Measurements from ENCODE around the gene MTAP. TPM values are rescaled to one million over a fixed set of nuclear protein-coding genes. Genes with fewer than 3 reads are reported as not detected.

The MTAP gene
- total RNA-seq, 1 experiment from 2014 or later = not detected

DNA sequence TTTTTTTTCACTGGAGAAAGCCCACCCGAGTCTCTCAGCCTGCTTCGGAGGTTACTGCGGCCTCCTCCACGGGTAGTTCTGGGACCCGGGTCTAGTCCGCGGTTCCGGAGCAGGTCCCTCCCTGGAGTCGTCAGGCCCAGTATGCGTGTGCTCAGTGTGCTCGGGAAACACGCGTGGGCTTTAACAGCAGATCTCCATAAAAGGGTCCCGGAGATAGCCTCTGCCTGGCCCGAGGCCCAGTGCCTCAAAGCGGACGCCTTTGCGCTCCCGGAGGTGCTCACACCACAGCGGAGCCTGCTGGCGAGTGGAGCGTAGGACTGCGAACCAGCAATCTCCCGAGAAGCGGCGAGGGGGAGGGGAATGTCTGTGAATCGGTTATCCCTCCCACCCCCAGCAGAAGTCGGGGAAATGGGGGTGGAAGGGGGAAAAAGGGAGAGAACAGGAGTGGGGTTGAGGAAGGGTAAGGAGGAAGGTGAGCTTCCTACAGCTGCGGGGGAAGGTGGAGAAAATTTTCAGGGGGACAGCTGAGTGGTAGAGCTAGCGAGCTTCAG lies 163.0 kb downstream of the MTAP start:
- no TSS peak for BruUV-seq (replicated peaks)
- H3K4me1 Mint-ChIP-seq (ENCODE audit: insufficient read depth, unreplicated experiment) = no peaks in the 10 kb centered on the region
- H3K4me3 Mint-ChIP-seq (ENCODE audit: unreplicated experiment) = no peak overlapping the region
- TF ChIP-seq, protein P1, sequence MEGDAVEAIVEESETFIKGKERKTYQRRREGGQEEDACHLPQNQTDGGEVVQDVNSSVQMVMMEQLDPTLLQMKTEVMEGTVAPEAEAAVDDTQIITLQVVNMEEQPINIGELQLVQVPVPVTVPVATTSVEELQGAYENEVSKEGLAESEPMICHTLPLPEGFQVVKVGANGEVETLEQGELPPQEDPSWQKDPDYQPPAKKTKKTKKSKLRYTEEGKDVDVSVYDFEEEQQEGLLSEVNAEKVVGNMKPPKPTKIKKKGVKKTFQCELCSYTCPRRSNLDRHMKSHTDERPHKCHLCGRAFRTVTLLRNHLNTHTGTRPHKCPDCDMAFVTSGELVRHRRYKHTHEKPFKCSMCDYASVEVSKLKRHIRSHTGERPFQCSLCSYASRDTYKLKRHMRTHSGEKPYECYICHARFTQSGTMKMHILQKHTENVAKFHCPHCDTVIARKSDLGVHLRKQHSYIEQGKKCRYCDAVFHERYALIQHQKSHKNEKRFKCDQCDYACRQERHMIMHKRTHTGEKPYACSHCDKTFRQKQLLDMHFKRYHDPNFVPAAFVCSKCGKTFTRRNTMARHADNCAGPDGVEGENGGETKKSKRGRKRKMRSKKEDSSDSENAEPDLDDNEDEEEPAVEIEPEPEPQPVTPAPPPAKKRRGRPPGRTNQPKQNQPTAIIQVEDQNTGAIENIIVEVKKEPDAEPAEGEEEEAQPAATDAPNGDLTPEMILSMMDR (IDR thresholded peaks at IDR 0.05; ENCODE audit: unreplicated experiment) = no peak
- POLR2A ChIA-PET = no interaction called here
- intact Hi-C loops (cut with micrococcal nuclease) = no loop called here
- H3K9me3 Mint-ChIP-seq (ENCODE audit: unreplicated experiment) = no peaks in the 10 kb centered on the region
- no peaks in the 10 kb centered on the region for H3K36me3 Mint-ChIP-seq (ENCODE audit: insufficient read depth, unreplicated experiment)
- no peak overlapping the region for H3K27ac Mint-ChIP-seq (ENCODE audit: low read depth, unreplicated experiment)
- no peak for DNase-seq (ENCODE audit: unreplicated experiment)
- no peaks in the 10 kb centered on the region for H3K27me3 Mint-ChIP-seq (ENCODE audit: insufficient read depth, unreplicated experiment)
- CTCF ChIA-PET = no interaction called here

DNA sequence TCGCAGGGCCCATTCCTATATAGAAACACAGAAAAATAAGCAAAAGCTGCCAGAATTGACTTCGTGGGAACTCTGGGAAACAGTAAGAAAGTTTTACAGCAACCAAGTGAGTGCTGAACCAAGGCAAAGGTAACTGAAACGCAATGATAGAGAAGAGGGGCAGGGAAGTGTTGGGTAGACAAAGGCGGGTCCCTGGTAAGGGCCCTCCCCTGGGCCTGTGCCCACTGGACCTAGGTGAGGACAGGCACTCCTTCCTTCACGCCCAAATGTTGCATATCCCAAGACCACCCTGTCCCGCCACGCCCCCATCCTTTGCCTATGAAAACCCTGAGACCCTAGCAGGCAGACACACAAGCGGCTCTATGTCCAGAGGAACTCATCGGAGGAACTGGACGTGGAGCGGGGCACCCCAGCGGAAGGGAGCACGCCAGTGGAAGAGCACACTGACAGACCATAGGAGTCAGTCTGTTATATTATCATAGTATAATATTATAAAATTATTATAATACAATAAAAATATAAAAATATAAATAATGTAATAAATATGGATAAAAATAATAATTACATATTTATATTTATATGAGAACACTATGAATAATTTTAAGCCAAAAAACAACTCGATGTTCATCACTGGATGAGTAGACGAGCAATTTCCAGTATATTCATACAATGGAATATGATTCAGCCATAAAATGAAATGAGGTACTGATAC lies 163.9 kb downstream of the MTAP start:
- Mint-ChIP-seq H3K9me3 (ENCODE audit: unreplicated experiment) (no peaks in the 10 kb centered on the region), H3K27ac (ENCODE audit: low read depth, unreplicated experiment) (no peak overlapping the region), H3K36me3 (ENCODE audit: insufficient read depth, unreplicated experiment) (no peaks in the 10 kb centered on the region), H3K4me3 (ENCODE audit: unreplicated experiment) (no peak overlapping the region), H3K27me3 (ENCODE audit: insufficient read depth, unreplicated experiment) (no peaks in the 10 kb centered on the region), H3K4me1 (ENCODE audit: insufficient read depth, unreplicated experiment) (no peaks in the 10 kb centered on the region)
- no peak for DNase-seq (ENCODE audit: unreplicated experiment)
- no TSS peak for BruUV-seq (replicated peaks)
- ChIA-PET CTCF (no interaction called here), POLR2A (no interaction called here)
- intact Hi-C loops (cut with micrococcal nuclease) = no loop called here
- TF ChIP-seq, protein P1 (IDR thresholded peaks at IDR 0.05; ENCODE audit: unreplicated experiment) = no peak

DNA sequence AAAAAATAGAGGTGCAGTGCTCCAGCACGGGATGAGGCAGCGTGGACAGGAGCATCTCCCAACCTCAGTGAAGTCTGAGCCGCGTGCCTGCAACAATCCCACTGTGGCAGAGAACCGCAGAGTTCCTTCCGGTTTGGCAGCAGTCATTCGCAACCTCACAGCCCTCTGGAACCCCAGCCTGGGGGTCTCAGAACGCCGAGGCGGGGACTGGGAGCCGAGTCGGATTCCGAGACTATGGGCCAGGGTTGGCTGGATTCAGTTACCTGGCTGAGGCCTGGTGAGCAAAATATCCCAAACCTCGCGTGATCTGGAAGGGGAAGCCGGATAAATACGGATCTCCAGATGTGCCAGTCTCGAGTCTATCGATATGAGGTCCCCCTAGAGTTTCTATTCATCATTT lies 164.7 kb downstream of the MTAP start:
- DNase-seq (ENCODE audit: unreplicated experiment) = no peak
- Mint-ChIP-seq H3K27ac (ENCODE audit: low read depth, unreplicated experiment) (no peak overlapping the region), H3K4me3 (ENCODE audit: unreplicated experiment) (no peak overlapping the region), H3K27me3 (ENCODE audit: insufficient read depth, unreplicated experiment) (no peaks in the 10 kb centered on the region), H3K4me1 (ENCODE audit: insufficient read depth, unreplicated experiment) (no peaks in the 10 kb centered on the region), H3K36me3 (ENCODE audit: insufficient read depth, unreplicated experiment) (no peaks in the 10 kb centered on the region), H3K9me3 (ENCODE audit: unreplicated experiment) (no peaks in the 10 kb centered on the region)
- intact Hi-C loops (cut with micrococcal nuclease) = no loop called here
- no TSS peak for BruUV-seq (replicated peaks)
- POLR2A ChIA-PET = no interaction called here
- CTCF ChIA-PET = no interaction called here
- TF ChIP-seq, protein P1 (IDR thresholded peaks at IDR 0.05; ENCODE audit: unreplicated experiment) = no peak

DNA sequence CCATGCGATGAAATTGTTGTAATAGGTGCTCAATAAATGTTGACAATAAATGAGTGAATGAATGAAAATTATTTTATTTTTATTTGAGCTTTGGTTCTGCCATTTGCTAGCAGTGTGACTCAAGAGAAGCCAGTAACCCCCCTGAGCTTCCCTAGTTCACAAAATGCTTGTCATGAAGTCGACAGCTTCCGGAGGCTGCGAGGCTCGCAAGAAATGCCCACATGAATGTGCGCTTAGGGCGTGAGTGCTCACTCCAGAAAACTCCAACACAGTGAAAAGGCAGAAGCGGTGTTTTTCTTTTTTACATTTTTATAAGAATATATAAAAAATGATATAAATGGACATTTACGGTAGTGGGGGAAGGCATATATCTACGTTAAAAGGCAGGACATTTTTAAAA lies 165.3 kb downstream of the MTAP start:
- POLR2A ChIA-PET = no interaction called here
- Mint-ChIP-seq H3K4me3 (ENCODE audit: unreplicated experiment) (no peak overlapping the region), H3K9me3 (ENCODE audit: unreplicated experiment) (no peaks in the 10 kb centered on the region), H3K4me1 (ENCODE audit: insufficient read depth, unreplicated experiment) (no peaks in the 10 kb centered on the region), H3K27ac (ENCODE audit: low read depth, unreplicated experiment) (no peak overlapping the region), H3K36me3 (ENCODE audit: insufficient read depth, unreplicated experiment) (no peaks in the 10 kb centered on the region), H3K27me3 (ENCODE audit: insufficient read depth, unreplicated experiment) (no peaks in the 10 kb centered on the region)
- TF ChIP-seq, protein P1 (IDR thresholded peaks at IDR 0.05; ENCODE audit: unreplicated experiment) = no peak
- no peak for DNase-seq (ENCODE audit: unreplicated experiment)
- CTCF ChIA-PET = no interaction called here
- intact Hi-C loops (cut with micrococcal nuclease) = no loop called here
- BruUV-seq (replicated peaks) = no TSS peak

All from MCF 10A (cell line).